GM12878 (cell line): ENCODE results near the gene TNNT3.
A peak's percentile ranks its signal among the peaks of the same experiment; 100 is the strongest.

Experiments used
- CBFB ChIP-seq: IDR thresholded peaks from 2 replicates; pipeline ENCODE4 v1.6.1; 2016; ENCODE audit warnings: antibody characterized with exemption, low read depth
- HDAC2 ChIP-seq: fragments of 200-600 bp; sonication (generic); IDR thresholded peaks from 2 replicates; pipeline ENCODE4 v1.6.1; 2017
- POLR2AphosphoS5 ChIP-seq: IDR thresholded peaks from 2 replicates; pipeline ENCODE4 v1.6.1; 2011; ENCODE audit warnings: mild to moderate bottlenecking, low read length, inconsistent platforms
- SRF ChIP-seq, 2 experiments: IDR thresholded peaks; 2 replicates each; pipeline ENCODE4 v1.6.1; 2011; ENCODE audit warnings: low read depth in 2 of 2, low read length in 2 of 2, mild to moderate bottlenecking in 1 of 2, moderate library complexity in 1 of 2
- TF ChIP-seq, protein P1 (sequence below): IDR thresholded peaks from 2 replicates; pipeline ENCODE4 v1.6.1; 2012; ENCODE audit warnings: mild to moderate bottlenecking, low read depth, low read length

DNA sequence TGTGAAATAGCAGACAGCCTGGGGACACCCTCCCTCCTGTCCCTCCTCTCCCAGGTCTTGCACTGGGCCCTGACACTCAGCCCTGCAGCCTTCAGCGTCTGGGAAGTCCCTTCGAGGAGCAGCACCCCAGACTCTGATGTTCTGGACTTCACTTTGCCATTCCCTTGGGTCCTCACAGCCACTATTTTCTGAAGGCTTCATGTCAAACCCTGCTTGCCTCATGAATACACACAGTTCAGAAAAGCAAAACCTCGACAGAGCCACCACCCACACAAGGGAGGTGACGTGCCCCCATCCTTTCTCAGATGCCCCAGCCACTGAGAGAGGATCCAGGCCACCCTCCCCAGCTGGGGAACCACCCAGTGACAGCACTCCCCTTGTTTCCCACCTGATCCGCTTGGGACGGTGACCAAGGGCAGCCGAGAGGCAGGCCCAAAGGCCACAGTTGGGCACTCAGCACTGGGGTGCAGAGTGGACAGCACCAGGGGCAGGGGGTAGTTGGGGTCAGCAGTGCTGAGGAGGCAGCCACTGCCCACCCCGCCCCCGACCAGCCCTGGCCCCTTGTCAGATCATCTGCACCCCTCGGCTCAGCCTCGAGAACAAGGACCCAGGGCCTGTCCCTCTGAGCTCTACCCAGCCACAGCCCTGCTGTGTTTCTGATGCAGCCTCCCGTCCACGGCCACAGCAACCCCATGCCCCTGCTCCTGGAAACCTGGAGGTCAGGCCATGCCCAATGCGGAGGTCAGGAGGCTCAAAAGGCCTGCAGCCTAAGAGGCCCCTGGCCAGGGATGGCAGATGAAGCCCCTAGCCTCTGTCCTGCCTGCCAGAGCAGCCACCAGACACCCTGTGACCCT, 3.1 kb upstream of the TNNT3 start:
- peak; percentile 60; the same call in 1 of the 2 replicates for TF ChIP-seq POLR2AphosphoS5
- TF ChIP-seq SRF (IDR thresholded peaks at IDR 0.05; ENCODE audit: low read depth in 2 of 2, low read length in 2 of 2): no peak
- TF ChIP-seq, protein P1, sequence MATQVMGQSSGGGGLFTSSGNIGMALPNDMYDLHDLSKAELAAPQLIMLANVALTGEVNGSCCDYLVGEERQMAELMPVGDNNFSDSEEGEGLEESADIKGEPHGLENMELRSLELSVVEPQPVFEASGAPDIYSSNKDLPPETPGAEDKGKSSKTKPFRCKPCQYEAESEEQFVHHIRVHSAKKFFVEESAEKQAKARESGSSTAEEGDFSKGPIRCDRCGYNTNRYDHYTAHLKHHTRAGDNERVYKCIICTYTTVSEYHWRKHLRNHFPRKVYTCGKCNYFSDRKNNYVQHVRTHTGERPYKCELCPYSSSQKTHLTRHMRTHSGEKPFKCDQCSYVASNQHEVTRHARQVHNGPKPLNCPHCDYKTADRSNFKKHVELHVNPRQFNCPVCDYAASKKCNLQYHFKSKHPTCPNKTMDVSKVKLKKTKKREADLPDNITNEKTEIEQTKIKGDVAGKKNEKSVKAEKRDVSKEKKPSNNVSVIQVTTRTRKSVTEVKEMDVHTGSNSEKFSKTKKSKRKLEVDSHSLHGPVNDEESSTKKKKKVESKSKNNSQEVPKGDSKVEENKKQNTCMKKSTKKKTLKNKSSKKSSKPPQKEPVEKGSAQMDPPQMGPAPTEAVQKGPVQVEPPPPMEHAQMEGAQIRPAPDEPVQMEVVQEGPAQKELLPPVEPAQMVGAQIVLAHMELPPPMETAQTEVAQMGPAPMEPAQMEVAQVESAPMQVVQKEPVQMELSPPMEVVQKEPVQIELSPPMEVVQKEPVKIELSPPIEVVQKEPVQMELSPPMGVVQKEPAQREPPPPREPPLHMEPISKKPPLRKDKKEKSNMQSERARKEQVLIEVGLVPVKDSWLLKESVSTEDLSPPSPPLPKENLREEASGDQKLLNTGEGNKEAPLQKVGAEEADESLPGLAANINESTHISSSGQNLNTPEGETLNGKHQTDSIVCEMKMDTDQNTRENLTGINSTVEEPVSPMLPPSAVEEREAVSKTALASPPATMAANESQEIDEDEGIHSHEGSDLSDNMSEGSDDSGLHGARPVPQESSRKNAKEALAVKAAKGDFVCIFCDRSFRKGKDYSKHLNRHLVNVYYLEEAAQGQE: no peak
- no peak for TF ChIP-seq HDAC2
- TF ChIP-seq CBFB: no peak
